Stimulated activated CD4-positive, alpha-beta T cell treated with anti-CD3 and anti-CD28 coated beads, Interleukin-12 subunit alpha, Interleukin-12 subunit beta, amount 100 ng/mL, for 24 hours (primary cell): ENCODE data around the gene DDO.

Source experiments
- DNase-seq, 2 experiments: peaks; one replicate each; pipeline ENCODE4 v3.0.0-alpha.2; 2020; ENCODE audit warnings: low read depth in 2 of 2

The DDO gene

GRCh38 chr6:110421749-110422443 is 6.5 kb upstream of the DDO start:
- no peak for DNase-seq

GRCh38 chr6:110419028-110419739 is 3.8 kb upstream of the DDO start:
- no peak for DNase-seq

GRCh38 chr6:110418594-110418993 is 3.2 kb upstream of the DDO start:
- no peak for DNase-seq

- no peak for DNase-seq
Observed at GRCh38 chr6:110414669-110415068, 706 bp downstream of the DDO start.

- DNase-seq, result no peak
Observed at GRCh38 chr6:110412360-110412759, 3.0 kb downstream of the DDO start.

GRCh38 chr6:110410511-110410910 is 4.9 kb downstream of the DDO start:
- no peak for DNase-seq

GRCh38 chr6:110409794-110410193 is 5.6 kb downstream of the DDO start:
- DNase-seq, result no peak

GRCh38 chr6:110408901-110409300 is 6.5 kb downstream of the DDO start:
- no peak for DNase-seq

GRCh38 chr6:110404607-110405006 is 10.8 kb downstream of the DDO start:
- DNase-seq, result no peak

- no peak for DNase-seq
Observed at GRCh38 chr6:110401585-110402176, 13.7 kb downstream of the DDO start.

- no peak for DNase-seq
Observed at GRCh38 chr6:110400208-110400607, 15.2 kb downstream of the DDO start.

- DNase-seq, result no peak
Observed at GRCh38 chr6:110399219-110400071, 15.9 kb downstream of the DDO start.

- no peak for DNase-seq
Observed at GRCh38 chr6:110398778-110399177, 16.6 kb downstream of the DDO start.

GRCh38 chr6:110395221-110395620 is 20.2 kb downstream of the DDO start:
- DNase-seq, result no peak

GRCh38 chr6:110394409-110394808 is 21.0 kb downstream of the DDO start:
- no peak for DNase-seq

GRCh38 chr6:110392727-110393126 is 22.6 kb downstream of the DDO start:
- DNase-seq, result no peak

GRCh38 chr6:110390404-110390803 is 25.0 kb downstream of the DDO start:
- no peak for DNase-seq

- no peak for DNase-seq
Observed at GRCh38 chr6:110389689-110390382, 25.5 kb downstream of the DDO start.

- no peak for DNase-seq
Observed at GRCh38 chr6:110387986-110388385, 27.4 kb downstream of the DDO start.

- no peak for DNase-seq
Observed at GRCh38 chr6:110385458-110385863, 29.9 kb downstream of the DDO start.

GRCh38 chr6:110378552-110378951 is 36.8 kb downstream of the DDO start:
- DNase-seq, result no peak

GRCh38 chr6:110369066-110369465 is 46.3 kb downstream of the DDO start:
- no peak for DNase-seq
